ENCODE measurements around the gene PLK2. TPM values are rescaled to one million over a fixed set of nuclear protein-coding genes. Genes with fewer than 3 reads are reported as not detected.

Gene PLK2
- total RNA-seq, 6 donors from 2014 or later = 29.4 to 82.5 (median 59.2) TPM

DNA sequence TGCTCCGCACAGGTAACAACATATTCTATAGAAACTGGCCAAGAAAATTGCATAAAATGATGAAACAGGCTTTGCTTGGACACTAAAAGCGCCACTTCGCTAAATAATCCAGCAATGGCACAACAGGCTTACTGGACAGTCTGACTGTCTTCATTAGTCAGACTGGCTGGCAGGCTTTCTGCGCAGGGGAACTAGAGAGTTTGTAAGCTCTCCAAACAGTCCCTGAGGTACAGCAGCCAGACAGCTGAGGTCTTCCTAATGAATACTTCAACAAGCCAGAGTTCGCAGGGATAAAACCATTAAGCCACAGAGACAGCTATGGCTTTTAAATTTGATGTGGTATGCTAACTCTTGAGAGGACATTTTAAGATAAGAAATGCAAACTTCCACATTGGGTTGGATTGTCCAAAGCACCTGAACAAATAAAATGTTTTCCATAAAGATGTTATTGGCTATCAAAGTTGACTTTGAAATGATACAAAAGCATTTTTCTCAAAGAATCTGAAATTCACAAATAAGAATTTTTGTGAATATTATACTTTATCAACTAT is 20.7 kb downstream of the PLK2 start:
- DNase-seq (no peak), ATAC-seq (ENCODE audit: low FRiP score in 2 of 2) (no peak)
- Histone ChIP-seq H3K27me3 (no peaks in the 10 kb centered on the region), H3K9me3 (no peaks in the 10 kb centered on the region), H3K4me3 (no peak overlapping the region), H3K4me1 (no peaks in the 10 kb centered on the region), H3K36me3 (no peaks in the 10 kb centered on the region), H3K27ac (no peak overlapping the region)
- 79 to 87% methylated on average over 5 of the region's 5 CpGs for WGBS, 2 donors
- TF ChIP-seq POLR2A (IDR thresholded peaks at IDR 0.05) (no peak), EP300 (IDR thresholded peaks at IDR 0.05) (no peak), POLR2AphosphoS5 (IDR thresholded peaks at IDR 0.05) (no peak)
- TF ChIP-seq, protein P1, sequence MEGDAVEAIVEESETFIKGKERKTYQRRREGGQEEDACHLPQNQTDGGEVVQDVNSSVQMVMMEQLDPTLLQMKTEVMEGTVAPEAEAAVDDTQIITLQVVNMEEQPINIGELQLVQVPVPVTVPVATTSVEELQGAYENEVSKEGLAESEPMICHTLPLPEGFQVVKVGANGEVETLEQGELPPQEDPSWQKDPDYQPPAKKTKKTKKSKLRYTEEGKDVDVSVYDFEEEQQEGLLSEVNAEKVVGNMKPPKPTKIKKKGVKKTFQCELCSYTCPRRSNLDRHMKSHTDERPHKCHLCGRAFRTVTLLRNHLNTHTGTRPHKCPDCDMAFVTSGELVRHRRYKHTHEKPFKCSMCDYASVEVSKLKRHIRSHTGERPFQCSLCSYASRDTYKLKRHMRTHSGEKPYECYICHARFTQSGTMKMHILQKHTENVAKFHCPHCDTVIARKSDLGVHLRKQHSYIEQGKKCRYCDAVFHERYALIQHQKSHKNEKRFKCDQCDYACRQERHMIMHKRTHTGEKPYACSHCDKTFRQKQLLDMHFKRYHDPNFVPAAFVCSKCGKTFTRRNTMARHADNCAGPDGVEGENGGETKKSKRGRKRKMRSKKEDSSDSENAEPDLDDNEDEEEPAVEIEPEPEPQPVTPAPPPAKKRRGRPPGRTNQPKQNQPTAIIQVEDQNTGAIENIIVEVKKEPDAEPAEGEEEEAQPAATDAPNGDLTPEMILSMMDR (IDR thresholded peaks at IDR 0.05) = no peak

DNA sequence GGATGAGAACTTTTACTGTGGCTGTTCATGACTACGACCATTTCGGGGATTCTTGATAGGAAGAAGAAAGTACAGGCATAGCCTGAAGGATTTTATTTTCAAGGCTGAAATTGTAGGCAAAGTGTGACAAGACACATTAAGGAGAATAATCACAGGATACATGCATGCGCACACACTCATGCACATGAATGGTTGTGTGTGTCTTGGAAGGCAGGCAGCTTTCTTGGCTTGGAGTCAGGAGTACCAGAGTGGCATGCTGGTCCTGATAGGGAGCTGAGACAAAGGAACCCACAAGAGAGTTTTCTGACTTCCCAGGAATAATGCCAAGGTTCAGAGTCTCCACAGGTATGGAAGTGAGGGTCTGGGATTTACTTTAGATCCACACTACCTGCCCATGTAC is 22.2 kb downstream of the PLK2 start:
- Histone ChIP-seq H3K27me3 (no peaks in the 10 kb centered on the region), H3K9me3 (no peaks in the 10 kb centered on the region), H3K4me1 (no peaks in the 10 kb centered on the region), H3K4me3 (no peak overlapping the region), H3K36me3 (no peaks in the 10 kb centered on the region), H3K27ac (no peak overlapping the region)
- ATAC-seq (ENCODE audit: low FRiP score in 2 of 2) (no peak), DNase-seq (no peak)
- 91 to 96% methylated on average over 3 of the region's 3 CpGs for WGBS, 2 donors
- no peak for TF ChIP-seq POLR2AphosphoS5 (IDR thresholded peaks at IDR 0.05)
- TF ChIP-seq, protein P1 (IDR thresholded peaks at IDR 0.05) = no peak
- no peak for TF ChIP-seq EP300 (IDR thresholded peaks at IDR 0.05)
- no peak for TF ChIP-seq POLR2A (IDR thresholded peaks at IDR 0.05)

DNA sequence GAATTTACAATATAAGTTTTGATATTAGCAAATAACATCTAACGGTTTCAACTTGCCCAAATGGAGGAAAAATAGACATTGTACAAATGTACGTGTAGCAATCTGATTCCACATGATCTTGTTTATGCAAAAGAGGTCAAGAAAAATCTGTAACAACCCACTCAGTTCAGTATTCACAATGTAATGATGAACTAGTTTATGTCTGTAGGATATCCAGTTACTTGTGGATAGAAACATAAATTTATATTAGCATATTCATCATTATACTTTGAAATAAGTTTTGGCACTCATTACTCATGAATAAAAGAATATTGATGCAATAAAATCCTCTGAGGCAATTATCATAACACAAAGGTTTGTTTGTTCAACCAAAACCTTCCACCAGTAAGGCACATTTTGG is 28.1 kb downstream of the PLK2 start:
- TF ChIP-seq POLR2A (IDR thresholded peaks at IDR 0.05) (no peak), EP300 (IDR thresholded peaks at IDR 0.05) (no peak)
- TF ChIP-seq, protein P1 (IDR thresholded peaks at IDR 0.05) = no peak
- Histone ChIP-seq H3K9me3 (no peaks in the 10 kb centered on the region), H3K27ac (no peak overlapping the region), H3K4me1 (no peaks in the 10 kb centered on the region), H3K36me3 (no peaks in the 10 kb centered on the region), H3K4me3 (no peak overlapping the region), H3K27me3 (no peaks in the 10 kb centered on the region)
- DNase-seq (no peak), ATAC-seq (ENCODE audit: low FRiP score in 2 of 2) (no peak)
- 84 to 86% methylated on average over 2 of the region's 2 CpGs for WGBS, 2 donors

DNA sequence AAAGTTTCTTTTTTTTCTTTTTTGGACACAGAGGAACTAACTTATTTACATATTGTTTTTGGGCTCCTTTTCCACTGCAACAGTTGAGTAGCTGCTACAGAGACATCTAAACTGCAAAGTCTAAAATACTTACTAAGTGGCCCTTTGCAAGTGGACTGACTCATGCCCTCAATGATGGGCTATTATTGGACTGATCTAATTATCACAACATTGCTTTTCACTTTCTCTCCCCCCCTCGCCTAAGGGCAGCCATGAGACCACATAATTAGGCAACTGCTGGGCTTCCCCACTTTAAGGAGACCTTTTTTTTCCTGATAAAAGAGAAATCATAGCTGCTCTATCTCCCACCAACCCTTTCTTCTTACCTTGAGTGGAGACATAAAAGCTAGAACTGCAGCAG is 47.0 kb downstream of the PLK2 start:
- WGBS, 2 donors = 67 to 79% methylated on average over 1 of the region's 1 CpG
- Histone ChIP-seq H3K36me3 (no peaks in the 10 kb centered on the region), H3K9me3 (no peaks in the 10 kb centered on the region), H3K27ac (no peak overlapping the region), H3K4me1 (peaks cover 0 to 6% (median 3%) of the 10 kb centered on the region in 4 donors), H3K27me3 (no peaks in the 10 kb centered on the region), H3K4me3 (no peak overlapping the region)
- no peak for DNase-seq
- ATAC-seq (ENCODE audit: low FRiP score in 2 of 2) = no peak
- TF ChIP-seq, protein P1 (IDR thresholded peaks at IDR 0.05) = no peak
- TF ChIP-seq EP300 (IDR thresholded peaks at IDR 0.05) (no peak), POLR2AphosphoS5 (IDR thresholded peaks at IDR 0.05) (no peak), POLR2A (IDR thresholded peaks at IDR 0.05) (no peak)

DNA sequence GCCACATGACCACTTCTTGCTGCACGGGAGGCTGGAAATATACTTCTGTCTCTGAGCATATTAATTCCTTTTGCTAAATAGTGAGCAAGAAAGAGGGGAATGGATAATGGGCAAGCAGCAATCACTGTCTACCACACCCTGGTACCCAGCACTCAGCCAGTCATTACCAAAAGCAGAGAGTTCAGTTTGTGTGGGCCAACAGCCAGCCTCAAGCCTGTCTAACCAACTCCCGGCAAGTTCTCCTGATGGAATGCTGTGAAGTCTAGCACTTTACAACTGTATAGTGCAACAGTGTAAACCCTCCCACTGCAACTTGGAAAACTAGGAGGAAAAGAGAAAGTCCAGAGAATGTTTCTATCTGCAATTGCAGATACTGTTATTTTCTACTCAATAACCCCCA is 47.8 kb downstream of the PLK2 start:
- Histone ChIP-seq H3K4me1 (peaks cover 0 to 6% (median 3%) of the 10 kb centered on the region in 4 donors), H3K27ac (no peak overlapping the region), H3K36me3 (no peaks in the 10 kb centered on the region), H3K9me3 (no peaks in the 10 kb centered on the region), H3K4me3 (no peak overlapping the region), H3K27me3 (no peaks in the 10 kb centered on the region)
- no peak for DNase-seq
- TF ChIP-seq POLR2A (IDR thresholded peaks at IDR 0.05) (no peak), POLR2AphosphoS5 (IDR thresholded peaks at IDR 0.05) (no peak), EP300 (IDR thresholded peaks at IDR 0.05) (no peak)
- TF ChIP-seq, protein P1 (IDR thresholded peaks at IDR 0.05) = no peak
- WGBS, 2 donors = 58 to 73% methylated on average over 2 of the region's 2 CpGs
- ATAC-seq (ENCODE audit: low FRiP score in 2 of 2) = no peak
